H1 (cell line): Measurements from ENCODE around the gene TTLL5. TPM values are rescaled to one million over a fixed set of nuclear protein-coding genes. Genes with fewer than 3 reads are reported as not detected.

Source experiments
- CEBPB ChIP-seq: IDR thresholded peaks from 2 replicates; pipeline ENCODE4 v1.6.1; 2012; ENCODE audit warnings: low read depth, low read length
- EGR1 ChIP-seq: IDR thresholded peaks from 2 replicates; pipeline ENCODE4 v1.6.1; 2011; ENCODE audit warnings: low read depth, low read length, borderline replicate concordance
- EP300 ChIP-seq, 2 experiments: IDR thresholded peaks; 1 replicate in 1 of 2; 2 replicates in 1 of 2; pipeline ENCODE4 v1.6.1; 2011 to 2012; ENCODE audit warnings: low read depth in 2 of 2, low read length in 2 of 2, mild to moderate bottlenecking in 2 of 2, borderline replicate concordance in 1 of 2, inconsistent platforms in 1 of 2, moderate library complexity in 1 of 2
- FOSL1 ChIP-seq: IDR thresholded peaks from 2 replicates; pipeline ENCODE4 v1.6.1; 2011; ENCODE audit warnings: mild to moderate bottlenecking, low read depth, low read length, moderate library complexity; ENCODE audit not compliant: insufficient read depth
- GABPA ChIP-seq: IDR thresholded peaks from 2 replicates; pipeline ENCODE4 v1.6.1; 2011; ENCODE audit warnings: mild to moderate bottlenecking, low read length, moderate library complexity, borderline replicate concordance; ENCODE audit not compliant: insufficient read depth
- GTF2F1 ChIP-seq: IDR thresholded peaks from 2 replicates; pipeline ENCODE4 v1.6.1; 2012; ENCODE audit warnings: low read depth, low read length, improper control_type of control experiment, borderline replicate concordance
- HDAC2 ChIP-seq, 2 experiments: fragments of 300-600 bp in 1 of 2; sonication (generic) in 1 of 2; IDR thresholded peaks; 2 replicates each; pipeline ENCODE4 v1.6.1; 2011 to 2012; ENCODE audit warnings: low read depth in 2 of 2, low read length in 2 of 2, mild to moderate bottlenecking in 2 of 2, moderate library complexity in 2 of 2, borderline replicate concordance in 1 of 2, inconsistent platforms in 1 of 2
- KDM4A ChIP-seq: IDR thresholded peaks from one replicate; pipeline ENCODE4 v1.7.1; 2012; ENCODE audit warnings: low read depth, mild to moderate bottlenecking, moderate library complexity, low read length, inconsistent platforms; ENCODE audit not compliant: severe bottlenecking
- NRF1 ChIP-seq: IDR thresholded peaks from 2 replicates; pipeline ENCODE4 v1.6.1; 2011; ENCODE audit warnings: mild to moderate bottlenecking, low read depth, low read length, improper control_type of control experiment
- POLR2A ChIP-seq, 2 experiments: IDR thresholded peaks; 1 replicate in 1 of 2; 2 replicates in 1 of 2; pipeline ENCODE4 v1.6.1; 2011; ENCODE audit warnings: low read depth in 2 of 2, low read length in 2 of 2, mild to moderate bottlenecking in 2 of 2; ENCODE audit errors: control extremely low read depth in 1 of 2
- POLR2AphosphoS5 ChIP-seq: IDR thresholded peaks from 2 replicates; pipeline ENCODE4 v1.6.1; 2011; ENCODE audit warnings: low read depth, low read length
- POU5F1 ChIP-seq: IDR thresholded peaks from 2 replicates; pipeline ENCODE4 v1.6.1; 2011; ENCODE audit warnings: low read depth, mild to moderate bottlenecking, low read length, moderate library complexity
- RBBP5 ChIP-seq: IDR thresholded peaks from 2 replicates; pipeline ENCODE4 v1.7.1; 2012; ENCODE audit warnings: low read depth, mild to moderate bottlenecking, inconsistent platforms, low read length, moderate library complexity, borderline replicate concordance
- RFX5 ChIP-seq: IDR thresholded peaks from 2 replicates; pipeline ENCODE4 v1.6.1; 2011; ENCODE audit warnings: low read depth, low read length, improper control_type of control experiment, borderline replicate concordance
- SP1 ChIP-seq: IDR thresholded peaks from 2 replicates; pipeline ENCODE4 v1.6.1; 2011; ENCODE audit warnings: low read depth, low read length
- SRF ChIP-seq: IDR thresholded peaks from 2 replicates; pipeline ENCODE4 v1.6.1; 2011; ENCODE audit warnings: mild to moderate bottlenecking, low read depth, low read length, moderate library complexity
- SUZ12 ChIP-seq: fragments of 200-600 bp; sonication (generic); IDR thresholded peaks from 2 replicates; pipeline ENCODE4 v1.6.1; 2012; ENCODE audit warnings: mild to moderate bottlenecking, inconsistent platforms, low read length, moderate library complexity, mixed read lengths
- TAF7 ChIP-seq: optimal IDR thresholded peaks from 2 replicates; pipeline ENCODE3; 2011; ENCODE audit warnings: low read depth, mild to moderate bottlenecking, inconsistent platforms, low read length, moderate library complexity, borderline replicate concordance
- TBP ChIP-seq: IDR thresholded peaks from 2 replicates; pipeline ENCODE4 v1.6.1; 2011; ENCODE audit warnings: low read depth, low read length, improper control_type of control experiment
- TEAD4 ChIP-seq: IDR thresholded peaks from 2 replicates; pipeline ENCODE4 v1.6.1; 2012; ENCODE audit warnings: low read depth, low read length, inconsistent platforms, mixed read lengths
- ZNF274 ChIP-seq: IDR thresholded peaks from 2 replicates; pipeline ENCODE4 v1.7.0; 2012; ENCODE audit warnings: low read length, borderline replicate concordance; ENCODE audit errors: extremely low read depth
- polyA plus RNA-seq, 7 experiments: library from polyadenylated mRNA; depleted of rRNA in 3 of 7; stranded (reverse) in 5 of 7; unstranded in 2 of 7; fragments of >200 nt in 5 of 7; fragments of 200-250 nt in 2 of 7; gene quantifications; 1 replicate in 5 of 7; 2 replicates in 1 of 7; 4 replicates in 1 of 7; pipeline versions ENCODE4 v1.2.1 to v1.2.3, GENCODE V29; 2011 to 2013; ENCODE audit warnings: missing spikeins in 2 of 7, mixed read lengths in 2 of 7
- total RNA-seq: library from RNA; stranded (reverse); fragmentation: NEBNext Ultra II Directional; extraction: Animal tissue kit (Norgen Biotek cat#: 25700); gene quantifications from 2 replicates; pipeline ENCODE4 v1.2.1, GENCODE V29; 2021
- TF ChIP-seq, protein P1 (sequence below): IDR thresholded peaks from 2 replicates; pipeline ENCODE4 v1.6.1; 2012; ENCODE audit warnings: inconsistent platforms
- TF ChIP-seq, protein P2 (sequence below): IDR thresholded peaks from 2 replicates; pipeline ENCODE4 v1.6.1; 2011; ENCODE audit warnings: low read length, improper control_type of control experiment

TTLL5 gene
- total and polyA plus RNA-seq, 2 of the 8 experiments (the other 6 are each of a cell fraction or from before 2014, with no cell fraction given) = 16.1 to 45.9 TPM

DNA sequence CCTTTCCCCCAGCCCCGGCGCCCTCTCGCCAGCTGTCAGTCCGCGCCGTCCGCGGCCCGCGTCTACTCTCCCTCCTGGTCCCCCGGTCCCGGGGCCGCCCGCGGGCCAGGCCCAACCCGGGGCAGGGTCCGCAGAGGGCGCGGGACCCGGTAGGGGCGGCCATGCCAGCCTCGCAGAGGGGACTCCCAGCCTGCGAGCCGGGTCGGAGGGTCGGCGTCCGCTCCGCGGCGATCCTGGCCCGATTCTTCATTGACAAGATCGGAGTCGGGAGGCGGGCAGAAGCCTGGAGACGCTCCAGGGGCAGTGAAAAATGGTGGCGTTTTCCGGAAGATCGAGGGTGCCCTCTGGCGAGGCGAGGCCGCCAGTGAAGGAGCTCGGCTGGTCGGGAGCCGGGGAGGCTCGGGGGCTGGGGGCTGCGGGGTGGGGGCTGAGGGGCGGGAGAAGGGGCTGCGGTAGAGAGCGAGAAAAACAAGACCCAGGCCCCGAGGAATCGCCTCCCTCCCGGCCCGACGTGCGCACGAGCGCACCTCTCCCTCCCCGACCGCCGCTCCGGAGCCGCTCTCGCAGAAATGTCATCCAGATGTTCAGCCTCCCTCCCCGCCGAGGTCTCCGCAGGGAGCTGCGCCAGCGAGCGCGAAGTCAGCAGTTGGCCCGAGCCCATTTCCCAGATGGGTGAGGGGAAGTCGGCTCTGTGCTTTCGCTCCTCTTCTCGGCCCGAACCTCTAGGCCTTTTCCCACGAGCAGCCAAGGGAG lies 321.4 kb downstream of the TTLL5 start (continued):
- TF ChIP-seq RBBP5 (peak; percentile 70; the same call in 1 of the 2 replicates), EP300 (IDR thresholded peaks at IDR 0.05; ENCODE audit: borderline replicate concordance in 1 of 2, low read depth in 2 of 2, low read length in 2 of 2) (no peak), GTF2F1 (no peak), KDM4A (peak; percentile 86), TAF7 (no peak), NRF1 (no peak), RFX5 (no peak), TBP (no peak), ZNF274 (no peak), POU5F1 (no peak), SRF (no peak), EGR1 (no peak), CEBPB (no peak), GABPA (no peak), HDAC2 (IDR thresholded peaks at IDR 0.05; ENCODE audit: borderline replicate concordance in 1 of 2, low read depth in 2 of 2, low read length in 2 of 2) (peak in 1 of 2 experiments; percentile 88; a peak in 1 of 4 replicates), SP1 (no peak), POLR2A (IDR thresholded peaks at IDR 0.05; ENCODE audit: control extremely low read depth in 1 of 2, low read depth in 2 of 2, low read length in 2 of 2) (no peak), FOSL1 (no peak), SUZ12 (no peak), POLR2AphosphoS5 (no peak), TEAD4 (no peak)
- TF ChIP-seq, protein P1, sequence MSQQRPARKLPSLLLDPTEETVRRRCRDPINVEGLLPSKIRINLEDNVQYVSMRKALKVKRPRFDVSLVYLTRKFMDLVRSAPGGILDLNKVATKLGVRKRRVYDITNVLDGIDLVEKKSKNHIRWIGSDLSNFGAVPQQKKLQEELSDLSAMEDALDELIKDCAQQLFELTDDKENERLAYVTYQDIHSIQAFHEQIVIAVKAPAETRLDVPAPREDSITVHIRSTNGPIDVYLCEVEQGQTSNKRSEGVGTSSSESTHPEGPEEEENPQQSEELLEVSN = peak; percentile 30; the same call in 1 of the 2 replicates
- TF ChIP-seq, protein P2, sequence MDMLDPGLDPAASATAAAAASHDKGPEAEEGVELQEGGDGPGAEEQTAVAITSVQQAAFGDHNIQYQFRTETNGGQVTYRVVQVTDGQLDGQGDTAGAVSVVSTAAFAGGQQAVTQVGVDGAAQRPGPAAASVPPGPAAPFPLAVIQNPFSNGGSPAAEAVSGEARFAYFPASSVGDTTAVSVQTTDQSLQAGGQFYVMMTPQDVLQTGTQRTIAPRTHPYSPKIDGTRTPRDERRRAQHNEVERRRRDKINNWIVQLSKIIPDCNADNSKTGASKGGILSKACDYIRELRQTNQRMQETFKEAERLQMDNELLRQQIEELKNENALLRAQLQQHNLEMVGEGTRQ = no peak
